Activated CD4-positive, alpha-beta T cell treated with anti-CD3 and anti-CD28 coated beads, Interleukin-2, amount 10 ng/mL, durations not matched to agents 7 days and 5 days (primary cell): ENCODE results near the gene SAYSD1. TPM values are rescaled to one million over a fixed set of nuclear protein-coding genes. Genes with fewer than 3 reads are reported as not detected.

Experiments used
- CTCF ChIA-PET: fragments of 350-600 bp; sonication (Branson Sonifier 250); formaldehyde crosslinking; loops from one replicate; lab custom pipeline; 2021; ENCODE audit warnings: antibody characterized with exemption; lab: Charles Lee
- POLR2A ChIA-PET: fragments of 350-600 bp; sonication (Branson Sonifier 250); formaldehyde crosslinking; loops from one replicate; lab custom pipeline; 2021; ENCODE audit warnings: antibody characterized with exemption; lab: Charles Lee
- DNase-seq: peaks from one replicate; pipeline ENCODE4 v3.0.0-alpha.2; 2020
- H3K27ac Mint-ChIP-seq: one replicate; pipeline ENCODE4 v1.8.0; 2021; ENCODE audit warnings: mild to moderate bottlenecking, moderate library complexity, mixed read lengths
- H3K27me3 Mint-ChIP-seq: one replicate; pipeline ENCODE4 v1.8.0; 2021; ENCODE audit warnings: mixed read lengths
- H3K36me3 Mint-ChIP-seq: one replicate; pipeline ENCODE4 v1.8.0; 2021; ENCODE audit warnings: low read depth, mixed read lengths
- H3K4me1 Mint-ChIP-seq: one replicate; pipeline ENCODE4 v1.8.0; 2021; ENCODE audit warnings: mixed read lengths
- H3K4me3 Mint-ChIP-seq: one replicate; pipeline ENCODE4 v1.8.0; 2021; ENCODE audit warnings: mild to moderate bottlenecking, moderate library complexity, mixed read lengths
- H3K9me3 Mint-ChIP-seq: one replicate; pipeline ENCODE4 v1.8.0; 2021; ENCODE audit warnings: mixed read lengths
- total RNA-seq, 2 experiments: library from RNA; stranded (reverse); gene quantifications; one replicate each; pipeline ENCODE4 v1.2.3, GENCODE V29; 2021

The SAYSD1 gene
- total RNA-seq, 2 experiments from 2014 or later = 14.3 to 15.1 TPM

GRCh38 chr6:39075010-39075686 lies 39.8 kb downstream of the SAYSD1 start:
- peaks cover 3% of the 10 kb centered on the region for H3K27me3 Mint-ChIP-seq
- no peak overlapping the region for H3K4me3 Mint-ChIP-seq
- ChIA-PET CTCF (interaction anchor here (1.6 kb wide), 1 partner anchor 20 kb away, joined by 4 read pairs; no protein-coding TSS in a partner anchor), POLR2A (no interaction called here)
- no peaks in the 10 kb centered on the region for H3K9me3 Mint-ChIP-seq
- no peak for DNase-seq
- no peak overlapping the region for H3K27ac Mint-ChIP-seq
- no peaks in the 10 kb centered on the region for H3K4me1 Mint-ChIP-seq
- H3K36me3 Mint-ChIP-seq = no peaks in the 10 kb centered on the region

- Mint-ChIP-seq H3K4me3 (no peak overlapping the region), H3K27me3 (peaks cover 3% of the 10 kb centered on the region), H3K27ac (no peak overlapping the region), H3K36me3 (no peaks in the 10 kb centered on the region), H3K9me3 (no peaks in the 10 kb centered on the region), H3K4me1 (no peaks in the 10 kb centered on the region)
- CTCF ChIA-PET = interaction anchor here (1.6 kb wide), 1 partner anchor 19 kb away, joined by 4 read pairs; no protein-coding TSS in a partner anchor
- DNase-seq = no peak
- POLR2A ChIA-PET = no interaction called here
Observed at GRCh38 chr6:39074486-39074885, 40.5 kb downstream of the SAYSD1 start.

GRCh38 chr6:39073471-39074355 lies 41.3 kb downstream of the SAYSD1 start:
- no peaks in the 10 kb centered on the region for H3K36me3 Mint-ChIP-seq
- no peak overlapping the region for H3K27ac Mint-ChIP-seq
- ChIA-PET CTCF (interaction anchor here (0.9 kb wide), 1 partner anchor 11 kb away, joined by 4 read pairs; no protein-coding TSS in a partner anchor), POLR2A (no interaction called here)
- H3K4me3 Mint-ChIP-seq = no peak overlapping the region
- peaks cover 3% of the 10 kb centered on the region for H3K27me3 Mint-ChIP-seq
- no peaks in the 10 kb centered on the region for H3K9me3 Mint-ChIP-seq
- no peak for DNase-seq
- H3K4me1 Mint-ChIP-seq = no peaks in the 10 kb centered on the region

GRCh38 chr6:39072830-39073229 lies 42.2 kb downstream of the SAYSD1 start:
- Mint-ChIP-seq H3K27me3 (peaks cover 3% of the 10 kb centered on the region), H3K36me3 (no peaks in the 10 kb centered on the region), H3K4me3 (no peak overlapping the region), H3K4me1 (no peaks in the 10 kb centered on the region), H3K9me3 (no peaks in the 10 kb centered on the region), H3K27ac (no peak overlapping the region)
- POLR2A ChIA-PET = interaction anchor here (0.5 kb wide), 1 partner anchor 1064 kb away, joined by 4 read pairs; no protein-coding TSS in a partner anchor
- DNase-seq = no peak
- CTCF ChIA-PET = interaction anchor here (0.9 kb wide), 1 partner anchor 12 kb away, joined by 4 read pairs; no protein-coding TSS in a partner anchor

- peaks cover 3% of the 10 kb centered on the region for H3K27me3 Mint-ChIP-seq
- H3K4me3 Mint-ChIP-seq = no peak overlapping the region
- ChIA-PET POLR2A (no interaction called here), CTCF (interaction anchor here (0.9 kb wide), 1 partner anchor 13 kb away, joined by 3 read pairs; no protein-coding TSS in a partner anchor)
- no peaks in the 10 kb centered on the region for H3K9me3 Mint-ChIP-seq
- no peaks in the 10 kb centered on the region for H3K4me1 Mint-ChIP-seq
- no peaks in the 10 kb centered on the region for H3K36me3 Mint-ChIP-seq
- no peak overlapping the region for H3K27ac Mint-ChIP-seq
- DNase-seq = no peak
Observed at GRCh38 chr6:39068391-39068790, 46.6 kb downstream of the SAYSD1 start.

GRCh38 chr6:39065561-39065960 lies 49.4 kb downstream of the SAYSD1 start:
- ChIA-PET POLR2A (no interaction called here), CTCF (no interaction called here)
- H3K4me3 Mint-ChIP-seq = no peak overlapping the region
- DNase-seq = no peak
- no peaks in the 10 kb centered on the region for H3K4me1 Mint-ChIP-seq
- H3K36me3 Mint-ChIP-seq = no peaks in the 10 kb centered on the region
- H3K9me3 Mint-ChIP-seq = no peaks in the 10 kb centered on the region
- H3K27ac Mint-ChIP-seq = no peak overlapping the region
- no peaks in the 10 kb centered on the region for H3K27me3 Mint-ChIP-seq

- H3K27ac Mint-ChIP-seq = no peak overlapping the region
- H3K4me3 Mint-ChIP-seq = no peak overlapping the region
- H3K4me1 Mint-ChIP-seq = no peaks in the 10 kb centered on the region
- H3K9me3 Mint-ChIP-seq = no peaks in the 10 kb centered on the region
- ChIA-PET POLR2A (no interaction called here), CTCF (no interaction called here)
- H3K36me3 Mint-ChIP-seq = no peaks in the 10 kb centered on the region
- no peak for DNase-seq
- no peaks in the 10 kb centered on the region for H3K27me3 Mint-ChIP-seq
Observed at GRCh38 chr6:39063526-39063925, 51.5 kb downstream of the SAYSD1 start.

GRCh38 chr6:39062014-39062740 lies 52.8 kb downstream of the SAYSD1 start:
- no peaks in the 10 kb centered on the region for H3K36me3 Mint-ChIP-seq
- no peaks in the 10 kb centered on the region for H3K27me3 Mint-ChIP-seq
- CTCF ChIA-PET = interaction anchor here (1.0 to 1.3 kb wide), 2 partner anchors 241 to 694 kb away, joined by 3 to 4 read pairs; no protein-coding TSS in a partner anchor
- POLR2A ChIA-PET = no interaction called here
- H3K4me3 Mint-ChIP-seq = no peak overlapping the region
- no peak overlapping the region for H3K27ac Mint-ChIP-seq
- no peaks in the 10 kb centered on the region for H3K9me3 Mint-ChIP-seq
- H3K4me1 Mint-ChIP-seq = no peaks in the 10 kb centered on the region
- DNase-seq = no peak

GRCh38 chr6:39061588-39061987 lies 53.4 kb downstream of the SAYSD1 start:
- H3K4me1 Mint-ChIP-seq = no peaks in the 10 kb centered on the region
- H3K4me3 Mint-ChIP-seq = no peak overlapping the region
- no peak overlapping the region for H3K27ac Mint-ChIP-seq
- no peaks in the 10 kb centered on the region for H3K27me3 Mint-ChIP-seq
- no peaks in the 10 kb centered on the region for H3K36me3 Mint-ChIP-seq
- POLR2A ChIA-PET = no interaction called here
- no peak for DNase-seq
- no peaks in the 10 kb centered on the region for H3K9me3 Mint-ChIP-seq
- CTCF ChIA-PET = interaction anchor here (0.8 to 1.3 kb wide), 3 partner anchors 64 to 694 kb away, joined by 3 to 4 read pairs (median 3); no protein-coding TSS in a partner anchor

GRCh38 chr6:39061182-39061581 lies 53.8 kb downstream of the SAYSD1 start:
- H3K4me3 Mint-ChIP-seq = no peak overlapping the region
- H3K9me3 Mint-ChIP-seq = no peaks in the 10 kb centered on the region
- POLR2A ChIA-PET = no interaction called here
- CTCF ChIA-PET = interaction anchor here (0.8 to 1.8 kb wide), 4 partner anchors 10 to 693 kb away, joined by 3 to 5 read pairs (median 4); no protein-coding TSS in a partner anchor
- H3K27me3 Mint-ChIP-seq = no peaks in the 10 kb centered on the region
- H3K27ac Mint-ChIP-seq = no peak overlapping the region
- H3K4me1 Mint-ChIP-seq = no peaks in the 10 kb centered on the region
- no peak for DNase-seq
- no peaks in the 10 kb centered on the region for H3K36me3 Mint-ChIP-seq

GRCh38 chr6:39060467-39061160 lies 54.4 kb downstream of the SAYSD1 start:
- Mint-ChIP-seq H3K27me3 (no peaks in the 10 kb centered on the region), H3K4me3 (no peak overlapping the region), H3K4me1 (no peaks in the 10 kb centered on the region), H3K27ac (no peak overlapping the region), H3K36me3 (no peaks in the 10 kb centered on the region), H3K9me3 (no peaks in the 10 kb centered on the region)
- POLR2A ChIA-PET = no interaction called here
- CTCF ChIA-PET = interaction anchor here (0.8 to 1.8 kb wide), 4 partner anchors 10 to 693 kb away, joined by 3 to 5 read pairs (median 4); no protein-coding TSS in a partner anchor
- no peak for DNase-seq
